ENCODE results near the gene TBC1D2B. TPM values are rescaled to one million over a fixed set of nuclear protein-coding genes. Genes with fewer than 3 reads are reported as not detected.

Gene TBC1D2B
- total RNA-seq, 1 donor from 2014 or later, result 75.5 TPM

DNA sequence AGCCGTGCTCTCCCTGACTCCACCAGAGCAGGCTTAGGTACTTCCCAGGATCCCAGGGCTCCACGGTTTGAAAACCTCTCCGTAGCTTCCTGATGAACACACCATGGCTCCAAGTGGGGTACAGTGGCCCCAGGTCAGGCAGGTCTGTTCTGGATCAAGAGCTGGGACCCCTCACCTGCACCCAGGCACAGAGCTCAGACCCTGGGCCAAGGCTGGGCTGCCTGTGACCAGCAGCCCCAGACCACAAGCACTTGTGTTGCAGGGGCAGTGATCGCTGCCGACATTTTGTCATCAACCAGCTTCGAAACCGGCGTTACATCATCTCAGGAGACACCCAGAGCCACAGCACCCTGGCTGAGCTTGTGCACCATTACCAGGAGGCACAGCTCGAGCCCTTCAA is 20.2 kb upstream of the TBC1D2B start:
- DNase-seq (ENCODE audit: low spot score), result no peak

DNA sequence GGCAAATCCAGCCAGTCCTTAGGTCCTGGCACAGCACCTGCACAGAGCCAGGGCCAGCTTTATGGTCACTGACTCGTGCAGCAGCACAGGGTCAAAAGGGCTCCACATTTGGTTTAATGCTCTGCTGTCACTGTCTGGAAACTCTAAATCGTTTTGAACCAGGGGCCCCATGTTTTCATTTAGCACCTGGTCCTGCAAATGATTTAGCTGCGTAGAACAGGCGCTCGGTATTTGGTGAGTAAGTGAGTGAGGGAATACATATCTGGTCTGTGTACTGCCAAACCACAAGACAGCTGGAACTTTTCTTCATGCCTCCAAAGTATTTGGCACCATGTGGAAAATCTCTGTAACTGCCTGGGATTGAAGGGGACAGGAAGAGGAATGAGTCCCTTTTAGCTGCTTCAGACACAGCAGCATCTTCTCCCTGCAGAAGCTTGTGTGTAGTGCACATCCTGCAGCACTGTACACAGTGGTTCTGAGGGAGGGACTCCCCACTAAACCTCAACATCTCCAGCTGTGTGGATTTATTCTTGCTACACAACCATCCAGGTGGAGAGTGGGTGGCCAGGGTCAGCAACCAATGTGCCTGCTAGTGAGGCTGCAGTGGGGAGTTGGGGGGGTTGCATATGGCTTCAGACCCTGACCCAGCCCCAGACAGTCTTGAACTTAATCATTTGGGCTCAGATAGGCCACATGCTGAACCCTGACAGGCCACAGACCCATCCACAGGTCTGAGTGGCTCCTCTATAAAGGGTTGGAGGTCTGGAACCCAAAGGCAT is 15.9 kb upstream of the TBC1D2B start:
- peak; percentile 55 for DNase-seq (ENCODE audit: low spot score)

DNA sequence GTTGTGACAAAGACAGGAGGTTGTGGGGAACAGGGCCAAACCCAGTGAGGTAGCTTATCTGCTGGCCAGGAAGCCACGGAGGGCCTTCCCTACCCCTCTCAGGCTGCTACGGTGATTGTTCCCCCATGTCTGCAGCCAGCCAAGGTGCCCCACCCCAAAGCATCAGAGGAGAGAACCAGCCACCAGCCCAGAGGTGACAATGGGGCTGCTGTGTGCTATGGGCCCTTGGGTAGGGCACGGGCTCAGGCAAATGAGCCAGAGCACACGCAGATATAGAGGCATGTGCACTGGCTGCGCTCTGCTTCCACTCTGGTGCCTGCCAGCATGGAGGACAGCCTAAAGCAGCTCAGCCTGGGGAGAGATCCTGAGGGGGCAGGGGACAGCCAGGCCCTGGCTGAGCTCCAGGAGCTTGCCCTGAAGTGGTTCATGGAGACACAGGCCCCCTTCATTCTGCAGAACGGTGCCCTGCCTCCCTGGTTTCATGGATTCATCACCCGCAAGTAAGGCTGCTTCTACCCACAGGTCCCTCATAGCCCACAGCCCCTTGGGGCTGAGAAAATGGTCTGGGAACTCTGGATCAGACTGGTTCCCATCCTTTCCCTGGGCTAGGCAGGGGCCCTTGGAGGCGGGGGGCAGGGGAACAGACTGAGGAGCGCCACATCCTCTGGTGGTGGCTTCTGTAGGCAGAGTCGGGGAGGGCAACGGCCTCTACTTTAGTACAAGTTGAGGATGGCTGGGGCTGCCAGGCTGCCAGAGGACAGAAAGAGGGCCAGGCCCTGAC is 14.9 kb upstream of the TBC1D2B start, which contains the start of gene SH2D7:
TSS of gene SH2D7 (plus strand) at position 301 of the 781 bp plus-strand sequence. CDS start at position 325, 24 bp downstream.
- no peak for DNase-seq (ENCODE audit: low spot score)

DNA sequence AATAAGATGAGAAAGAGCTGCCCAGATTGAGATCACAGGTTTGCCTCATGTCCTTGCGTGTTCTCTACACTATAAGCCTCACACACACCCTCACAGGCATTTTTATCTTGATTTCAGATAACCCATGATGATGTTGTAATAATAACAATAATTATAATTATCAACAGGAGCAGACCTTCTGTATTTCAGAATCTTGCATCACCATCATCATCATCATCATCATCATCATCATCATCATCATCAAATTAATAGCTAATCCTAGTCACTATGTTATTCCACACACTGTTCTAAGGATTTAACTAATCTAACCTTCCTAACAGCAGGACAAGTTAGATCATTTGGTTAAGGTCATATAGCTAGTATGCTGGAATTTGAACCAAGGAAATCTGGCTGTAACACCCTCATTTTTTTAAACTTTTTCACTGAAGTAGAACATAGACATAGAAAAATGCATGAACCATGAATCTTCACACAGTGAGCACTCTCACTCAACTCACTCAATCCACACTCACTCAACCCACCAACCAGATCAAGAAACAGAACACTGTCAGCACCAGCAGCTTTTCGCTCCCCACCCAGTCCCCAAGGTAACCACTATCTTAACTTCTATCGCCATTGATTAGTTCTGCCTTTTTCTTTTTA is 13.0 kb upstream of the TBC1D2B start:
- DNase-seq (ENCODE audit: low spot score), result no peak

DNA sequence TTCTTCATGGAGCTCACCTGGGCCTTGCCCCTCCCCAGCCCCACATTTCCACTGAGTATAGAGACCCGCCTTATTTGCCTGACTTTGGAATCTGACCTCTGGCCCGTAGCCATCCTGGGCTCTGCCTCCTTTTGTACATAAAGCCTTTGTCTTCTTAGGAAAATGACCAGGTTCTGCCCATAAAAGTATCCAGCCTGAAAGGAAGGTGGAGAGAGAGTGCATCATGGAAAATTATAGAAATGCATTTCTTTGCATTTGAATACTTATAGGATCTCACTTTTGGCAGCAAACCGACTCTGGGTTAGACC is 11.2 kb upstream of the TBC1D2B start:
- DNase-seq (ENCODE audit: low spot score), result no peak

DNA sequence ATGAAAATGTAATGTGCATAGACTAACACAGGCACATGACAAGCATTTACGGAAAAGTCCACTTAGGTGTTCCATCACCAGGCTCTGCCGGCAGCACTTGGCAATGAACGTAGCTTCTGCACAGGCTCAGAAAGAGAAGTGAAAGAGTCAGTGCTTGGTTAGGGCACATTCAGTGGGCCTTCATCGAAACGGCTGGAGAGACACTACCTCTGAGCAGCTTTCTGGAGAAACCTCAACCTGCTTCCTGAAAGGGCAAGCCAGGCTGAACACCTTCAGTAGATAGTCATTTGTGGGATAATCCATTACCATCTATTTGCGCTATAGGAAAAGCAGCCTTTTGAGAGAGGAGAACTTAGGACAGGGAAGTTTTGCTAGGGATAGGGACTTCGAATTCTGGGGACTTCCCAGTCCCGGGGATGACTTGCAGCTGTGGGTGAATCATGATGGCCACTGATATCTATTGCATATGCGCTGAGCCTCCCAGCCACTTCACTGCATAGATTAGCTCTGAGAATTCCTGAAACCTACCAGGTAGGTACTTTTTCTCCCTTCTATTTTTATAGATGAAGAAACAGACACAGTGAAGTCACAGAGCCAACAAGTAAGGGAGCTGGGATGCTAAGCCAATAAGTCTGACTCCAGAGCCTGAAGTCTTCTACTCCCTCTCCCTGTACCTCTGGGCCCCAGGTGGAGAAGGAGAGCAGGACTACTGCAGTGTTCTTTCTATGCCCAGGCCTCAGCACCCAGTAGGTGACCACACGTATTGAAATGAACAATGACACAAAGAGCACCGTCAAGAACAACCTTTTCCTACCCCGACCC is 10.7 kb upstream of the TBC1D2B start:
- DNase-seq (ENCODE audit: low spot score), result no peak

DNA sequence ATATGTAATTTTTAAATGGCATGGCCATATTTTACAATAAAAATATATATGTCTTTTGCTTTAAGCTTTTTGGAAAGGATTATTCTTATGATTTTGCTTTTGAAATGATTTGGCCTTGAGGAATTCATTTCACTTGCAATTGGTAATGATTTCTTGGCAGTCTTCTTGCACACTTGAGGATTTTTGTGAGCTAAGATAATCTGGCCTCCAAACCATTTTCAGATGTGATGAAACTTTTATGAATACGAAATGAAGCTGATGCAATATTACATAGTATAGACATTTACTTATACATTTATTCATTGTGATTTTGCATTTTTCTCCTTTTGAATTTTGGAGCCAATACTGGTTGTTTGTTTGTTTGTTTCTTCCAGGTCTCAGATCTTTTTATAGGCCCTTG is 8.4 kb upstream of the TBC1D2B start:
- DNase-seq (ENCODE audit: low spot score), result no peak

DNA sequence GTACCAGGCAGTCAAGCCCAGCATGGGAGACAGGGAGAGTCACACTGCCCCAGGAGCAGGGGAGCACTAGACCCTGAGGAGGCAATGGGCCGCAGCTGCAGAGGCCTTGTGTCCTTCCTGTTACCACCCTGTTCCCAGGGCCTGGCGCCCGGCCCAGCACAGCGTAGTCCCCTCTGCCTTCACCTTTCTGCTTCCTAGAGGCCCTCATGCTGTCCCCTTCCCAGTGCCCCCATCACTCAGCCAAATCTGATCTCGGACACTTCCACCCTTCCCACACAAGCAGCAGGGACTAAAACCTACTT is 6.9 kb upstream of the TBC1D2B start:
- DNase-seq (ENCODE audit: low spot score), result no peak

DNA sequence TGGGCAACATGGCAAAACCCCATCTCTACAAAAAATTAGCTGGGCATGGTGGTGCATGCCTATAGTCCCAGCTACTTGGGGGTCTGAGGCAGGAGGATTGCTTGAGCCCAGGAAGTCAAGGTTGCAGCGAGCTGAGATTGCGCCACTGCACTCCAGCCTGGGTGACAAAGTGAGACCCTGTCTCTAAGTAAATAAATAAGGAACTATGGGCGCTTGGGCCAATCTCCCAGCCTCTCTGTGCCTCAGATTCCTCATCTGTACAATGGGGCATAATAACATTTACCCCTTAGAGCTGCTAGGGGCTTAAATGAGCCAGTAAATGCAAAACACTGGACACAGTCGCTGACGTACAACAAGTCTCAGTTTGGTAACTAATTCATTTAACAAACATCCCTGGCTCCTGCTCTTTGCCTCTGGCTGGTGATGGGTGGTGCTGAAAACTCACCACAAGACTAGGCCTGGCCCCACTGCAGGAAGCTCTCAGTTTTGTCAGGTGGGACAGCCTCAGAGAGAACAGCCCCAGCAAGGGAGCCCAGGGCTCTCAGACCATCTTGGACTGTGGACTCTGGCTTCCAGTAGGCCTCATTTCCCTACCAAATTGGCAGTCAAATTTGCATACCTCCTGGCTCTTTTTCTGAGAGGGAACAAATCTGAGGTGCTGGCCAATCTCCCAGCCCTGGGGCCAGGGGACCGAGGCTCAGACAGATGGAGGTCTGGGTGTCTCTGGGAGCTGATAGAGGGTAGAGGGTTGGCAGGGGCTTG is 6.4 kb upstream of the TBC1D2B start:
- no peak for DNase-seq (ENCODE audit: low spot score)

DNA sequence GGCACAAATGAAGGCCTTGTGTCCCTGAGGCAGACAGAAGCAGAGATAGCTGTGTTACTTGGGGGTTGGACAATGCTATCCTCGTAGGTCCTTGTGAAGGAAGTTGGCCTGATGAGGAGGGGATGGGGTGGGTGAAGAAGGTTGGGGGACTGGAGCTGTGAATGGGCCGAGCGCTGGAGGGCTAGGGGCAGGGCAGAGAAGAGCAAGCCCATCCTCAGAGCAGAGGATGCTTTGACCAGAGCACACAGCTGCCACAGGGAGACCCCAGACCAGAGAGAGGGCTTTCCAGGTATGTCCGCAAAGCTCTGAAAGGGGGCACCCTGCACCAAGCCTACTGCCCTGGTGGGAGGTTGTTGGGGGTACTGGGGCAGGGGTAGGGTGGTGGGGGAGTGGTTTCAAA is 5.7 kb upstream of the TBC1D2B start:
- no peak for DNase-seq (ENCODE audit: low spot score)

DNA sequence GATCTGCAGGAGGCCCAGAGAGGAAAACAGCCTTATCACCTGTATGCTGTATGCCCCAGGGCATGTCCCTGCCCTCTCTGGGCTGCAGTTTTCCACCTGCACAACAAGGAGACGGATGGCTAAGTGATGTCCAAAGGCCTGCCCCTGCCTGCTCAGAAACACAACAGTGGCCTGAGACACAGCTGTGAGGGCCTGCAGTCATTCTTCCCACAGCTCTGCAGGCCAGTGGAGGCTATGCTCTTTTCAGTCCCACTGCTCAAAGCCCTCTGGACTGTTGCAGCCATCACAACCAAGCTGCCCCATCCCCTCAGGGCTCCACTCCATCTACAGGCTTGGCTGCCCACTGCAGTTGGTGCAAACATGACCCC is 5.2 kb upstream of the TBC1D2B start:
- no peak for DNase-seq (ENCODE audit: low spot score)

DNA sequence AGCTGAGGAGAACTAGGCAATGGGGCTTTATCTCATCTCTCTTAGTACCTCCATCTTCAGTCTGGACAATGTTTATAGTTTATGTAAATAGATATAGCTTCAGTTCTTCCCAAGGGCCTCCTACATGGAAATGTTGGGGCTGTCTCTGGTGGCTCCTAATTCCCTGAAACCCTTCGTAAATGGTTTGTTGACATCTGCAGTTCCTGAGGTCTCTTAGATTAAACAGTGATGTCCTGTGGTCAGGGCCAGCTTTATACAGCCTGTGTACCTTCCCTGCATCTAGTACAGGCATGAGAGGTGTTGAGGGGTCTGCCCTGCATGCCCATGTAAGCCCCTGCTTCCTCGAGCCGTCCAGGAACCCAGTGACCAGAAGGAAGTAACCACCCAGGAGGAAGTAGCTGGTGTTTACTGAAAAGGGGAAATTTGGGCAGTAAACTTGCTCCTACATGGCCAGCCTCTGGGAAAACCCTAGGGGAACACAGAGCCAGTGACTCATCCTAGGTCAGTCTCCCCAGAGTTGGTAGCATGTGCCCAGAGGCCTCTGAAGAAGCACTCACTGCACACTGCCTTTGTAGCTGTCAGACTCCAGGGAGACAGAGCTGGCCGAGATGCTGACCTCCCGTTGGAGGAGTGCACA is 4.7 kb upstream of the TBC1D2B start:
- DNase-seq (ENCODE audit: low spot score), result no peak

DNA sequence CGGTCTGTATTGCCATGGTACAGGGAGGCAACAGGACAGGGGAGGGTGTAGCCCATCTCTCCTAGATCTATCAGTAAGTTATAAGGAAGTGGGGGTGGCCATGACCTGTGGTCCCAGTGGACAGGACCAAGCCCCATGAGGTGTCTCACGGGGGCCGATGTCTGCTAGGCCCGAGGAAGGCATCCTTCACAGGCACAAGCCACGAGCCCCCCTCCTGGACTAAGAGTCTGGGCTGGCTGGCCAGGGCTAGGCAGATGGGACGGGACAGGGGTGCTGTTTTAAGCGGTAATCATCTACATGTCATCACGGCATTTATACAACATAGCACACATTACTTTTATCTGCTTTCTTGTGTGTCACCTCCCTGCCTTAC is 2.6 kb upstream of the TBC1D2B start:
- no peak for DNase-seq (ENCODE audit: low spot score)

DNA sequence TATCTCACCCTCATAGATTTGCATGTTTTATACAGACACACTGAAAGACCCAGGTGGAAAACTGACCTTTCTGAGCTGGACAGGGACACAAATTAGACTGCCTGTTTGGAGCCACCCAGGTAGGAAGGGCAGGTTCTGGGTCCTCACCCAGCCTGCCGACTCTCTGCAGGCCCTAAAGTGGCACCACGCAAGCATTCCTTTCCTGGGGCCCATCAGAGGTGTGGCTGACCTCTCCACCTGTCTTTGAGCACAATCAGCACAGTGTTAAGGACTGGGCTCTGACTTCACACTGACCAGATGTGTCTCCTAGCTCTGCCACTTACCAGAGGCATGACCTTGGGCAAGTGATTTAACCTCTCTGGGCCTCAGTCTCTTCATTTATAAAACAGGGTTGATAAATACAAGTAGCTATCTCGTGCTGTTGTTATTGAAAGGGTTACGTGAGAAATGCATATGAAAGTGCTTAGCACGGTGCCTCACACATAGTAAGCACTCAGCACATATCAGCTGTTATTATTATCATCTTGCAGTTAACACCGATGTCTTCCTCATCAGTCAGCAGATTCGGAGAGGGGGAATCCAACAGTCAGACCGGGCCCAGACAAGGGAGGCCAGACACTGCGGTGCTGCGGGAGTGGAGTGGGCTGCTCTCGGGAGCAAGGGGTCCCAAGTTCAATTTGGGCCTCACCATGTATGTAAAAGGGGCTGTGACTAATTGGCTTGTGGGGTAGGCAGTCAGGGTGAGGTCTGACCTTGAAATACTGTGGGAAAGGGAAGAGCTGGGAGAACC is 2.0 kb upstream of the TBC1D2B start:
- no peak for DNase-seq (ENCODE audit: low spot score)

DNA sequence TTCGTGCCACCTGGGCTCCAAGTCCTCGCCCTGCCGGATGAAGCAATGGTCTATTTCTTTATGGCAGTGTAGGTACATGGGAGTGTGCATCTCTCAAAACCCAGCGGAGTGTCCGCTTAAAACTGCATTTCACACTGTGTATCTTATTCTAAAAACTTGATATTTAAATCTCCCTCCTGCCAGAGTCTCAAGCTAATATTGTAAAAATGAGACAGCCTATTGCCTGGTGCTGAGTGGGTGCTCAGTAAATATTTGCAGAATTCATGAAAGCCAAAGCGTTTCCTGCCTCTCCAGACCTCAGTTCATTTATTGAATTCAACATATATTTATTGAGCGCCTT is 330 bp upstream of the TBC1D2B start:
- no peak for DNase-seq (ENCODE audit: low spot score)

DNA sequence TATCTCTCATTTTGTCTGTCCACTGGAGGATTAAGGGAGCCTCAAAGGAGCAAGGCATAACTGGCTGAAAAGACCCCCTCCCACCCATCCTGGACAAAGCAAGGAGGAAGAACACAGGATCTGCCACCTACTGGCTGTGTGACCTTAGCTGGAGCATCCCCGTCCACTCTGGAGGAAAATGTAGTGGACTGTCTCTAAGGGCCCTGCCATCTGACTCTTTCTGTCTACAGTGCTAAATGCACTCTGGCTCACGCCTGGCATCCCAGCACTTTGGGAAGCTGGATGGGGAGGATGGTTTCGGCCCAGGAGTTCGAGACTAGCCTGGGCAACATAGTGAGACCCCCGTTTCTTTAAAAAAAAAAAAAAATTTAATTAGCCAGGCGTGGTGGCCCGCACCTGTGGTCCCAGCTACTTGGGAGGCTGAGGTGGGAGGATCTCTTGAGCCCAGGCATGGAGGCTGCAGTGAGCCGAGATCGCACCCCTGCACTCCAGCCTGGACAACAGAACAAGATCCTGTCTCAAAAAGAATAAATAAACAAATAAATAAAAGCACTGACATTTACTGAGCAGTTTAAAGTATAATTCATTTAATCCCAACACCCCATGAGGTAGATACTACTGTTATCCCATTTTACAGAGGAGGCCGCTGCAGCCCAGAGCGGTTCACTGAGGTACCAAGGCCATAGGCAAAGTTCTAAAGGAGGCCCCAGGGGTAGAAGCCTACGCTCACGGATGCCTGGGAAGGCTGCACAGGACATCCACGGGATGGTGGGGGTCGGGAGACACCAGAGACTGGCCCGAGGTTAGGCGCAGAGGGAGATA is 1.1 kb downstream of the TBC1D2B start:
- DNase-seq (ENCODE audit: low spot score), result no peak

DNA sequence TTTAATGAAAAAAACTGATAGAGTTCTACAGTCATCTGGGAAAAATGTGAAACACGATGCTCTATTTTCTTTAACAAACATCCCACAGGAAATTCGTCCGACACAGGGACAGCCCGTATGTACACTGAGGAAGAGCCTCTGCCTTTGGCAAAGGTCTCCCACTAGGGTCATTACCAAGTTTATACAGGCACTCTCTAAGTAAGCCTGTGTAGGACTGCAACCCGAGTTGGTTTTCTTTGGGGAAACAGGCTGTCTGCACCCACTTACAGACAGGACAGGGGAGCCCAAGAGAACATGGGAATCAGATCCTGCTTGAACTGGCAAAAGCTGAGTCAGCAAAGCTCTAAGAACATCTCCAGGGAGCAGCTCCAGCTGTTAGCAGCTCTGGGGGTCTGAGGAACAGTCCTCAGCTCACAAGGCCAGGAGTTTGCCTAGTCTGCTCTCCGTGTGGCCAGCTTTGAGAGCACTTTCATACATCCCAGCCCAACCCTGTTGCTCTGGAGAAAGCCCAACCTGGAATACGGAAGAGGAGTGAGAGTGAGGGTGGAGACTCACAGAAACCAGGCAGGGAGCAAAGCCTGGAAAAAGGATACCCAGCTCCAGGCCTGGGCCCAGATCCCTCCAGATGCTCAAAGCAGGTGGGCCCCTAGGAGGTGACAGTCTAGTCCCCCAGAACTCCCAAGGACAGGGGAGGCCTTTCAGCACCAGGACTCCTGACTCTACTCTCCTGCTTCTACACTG is 1.9 kb downstream of the TBC1D2B start:
- peak; percentile 62 for DNase-seq (ENCODE audit: low spot score)

DNA sequence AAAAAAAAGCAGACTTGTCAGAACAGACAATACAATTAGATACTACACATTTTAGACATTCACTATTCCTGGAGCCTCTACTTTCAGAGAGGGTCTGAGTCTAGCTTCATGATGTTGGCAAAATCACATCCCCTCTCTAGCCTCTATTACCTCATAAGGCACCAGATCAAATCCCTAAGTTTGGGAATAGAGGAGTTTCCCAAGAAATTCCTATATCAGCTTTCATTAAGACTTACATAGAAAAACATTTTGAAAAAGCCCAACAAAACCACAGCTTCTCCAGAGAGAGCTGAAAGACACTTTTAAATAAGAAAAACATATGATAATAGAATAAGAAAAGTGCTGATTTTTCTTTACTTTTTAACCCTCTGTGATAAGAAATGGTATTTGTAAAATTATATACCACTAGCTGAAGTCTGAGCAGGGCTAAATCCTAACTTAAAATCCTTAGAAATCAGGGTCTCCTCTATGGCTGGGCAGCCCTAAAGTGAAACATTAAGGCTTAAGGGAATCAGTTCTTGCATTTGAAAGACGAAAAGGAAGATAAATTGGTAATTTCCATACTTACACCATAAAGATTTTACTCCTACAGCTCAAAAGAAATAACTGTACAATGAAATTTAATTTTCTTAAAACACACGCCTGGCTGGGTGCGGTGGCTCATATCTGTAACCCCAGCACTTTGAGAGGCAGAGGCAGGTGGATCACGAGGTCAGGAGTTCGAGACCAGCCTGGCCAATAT is 4.3 kb downstream of the TBC1D2B start:
- no peak for DNase-seq (ENCODE audit: low spot score)
